ENCODE measurements around the gene SP4.

SP4 gene

DNA sequence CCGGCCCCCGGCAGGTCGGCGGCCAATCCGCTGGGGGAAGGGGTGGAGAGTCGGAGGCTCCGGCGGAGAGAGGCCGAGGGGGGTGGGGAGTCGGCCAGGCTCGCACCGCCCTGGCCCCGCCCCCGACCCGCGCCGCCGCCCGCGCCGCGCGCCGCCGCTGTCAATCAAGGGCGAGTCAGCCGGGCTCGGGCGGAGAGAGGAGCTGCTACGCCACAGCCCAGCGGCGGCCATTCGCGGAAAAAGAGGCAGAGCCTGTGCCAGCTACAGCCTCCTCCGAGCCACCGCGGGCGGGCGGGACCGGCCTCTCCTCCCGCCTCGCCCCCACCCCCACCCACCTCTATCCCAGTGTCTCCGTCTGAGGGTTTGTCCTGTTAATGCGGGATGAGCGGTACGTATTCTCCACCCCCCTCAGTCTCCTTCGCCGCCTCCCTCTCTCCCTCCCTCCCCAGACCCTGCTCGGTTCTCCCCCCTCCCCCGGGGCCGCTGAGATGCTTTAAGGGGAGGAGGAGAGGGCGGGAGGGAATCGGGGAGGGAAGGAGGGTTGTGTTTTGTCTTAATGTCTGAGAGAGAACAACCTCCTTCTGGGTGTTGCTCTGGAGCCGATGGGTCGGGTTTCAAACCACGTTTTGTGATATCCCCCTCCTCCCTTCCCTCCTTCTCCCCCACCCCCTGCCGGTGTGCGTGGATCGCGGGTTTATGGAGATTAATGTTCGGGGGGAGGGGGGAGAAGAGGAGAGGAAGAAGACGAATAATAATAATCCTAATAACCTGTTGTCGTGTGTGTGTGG, at the start of gene SP4:
Gene SP4, plus strand, starts transcription at position 213 of the 788 bp plus-strand sequence. Its CDS starts 169 bp downstream, at position 382.
- peak; percentile 94 for DNase-seq

DNA sequence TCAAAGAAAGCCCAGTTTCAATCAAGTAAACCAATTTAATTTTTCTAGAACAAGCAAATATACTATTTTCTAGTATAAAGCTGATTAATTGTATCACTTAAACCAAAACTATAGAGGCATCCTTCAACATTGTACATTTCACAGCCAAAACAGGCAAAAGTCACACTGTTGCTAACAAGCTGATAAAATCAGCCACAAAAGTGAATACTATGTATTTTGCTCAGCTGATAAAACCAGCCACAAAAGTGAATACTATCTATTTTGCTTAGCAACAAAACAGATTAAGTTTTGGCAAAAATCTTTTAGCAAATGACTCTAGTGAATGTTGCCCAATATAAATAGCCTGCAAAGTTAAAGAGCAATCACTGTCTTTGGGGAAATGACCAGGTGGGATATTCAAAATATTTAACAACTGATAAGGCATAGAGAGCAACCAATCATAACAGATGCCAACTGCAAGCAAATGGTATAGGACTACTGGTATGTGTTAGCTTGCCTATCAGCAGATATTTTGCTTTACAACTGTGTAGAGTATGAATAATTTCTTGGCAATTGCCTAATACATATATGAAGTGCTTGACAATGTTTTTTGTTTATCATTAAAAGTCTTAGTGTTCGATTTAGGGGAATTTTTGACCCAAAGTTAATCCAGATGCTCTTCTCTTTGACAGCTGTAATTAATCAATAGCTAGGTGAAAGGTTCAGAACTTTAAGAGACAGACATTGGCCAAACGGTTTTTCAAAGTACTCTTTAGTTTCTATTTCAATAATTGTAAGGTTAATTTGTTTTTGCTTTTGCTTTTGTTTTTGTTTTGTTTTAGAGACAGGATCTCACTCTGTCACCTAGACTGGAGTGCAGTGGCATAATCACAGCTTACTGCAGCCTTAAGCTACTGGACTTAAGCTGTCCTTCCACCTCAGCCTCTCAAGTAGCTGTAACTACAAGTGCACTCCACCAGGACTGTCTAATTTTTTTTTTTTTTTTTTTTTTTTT, 44.4 kb upstream of the SP4 start:
- DNase-seq = peak; percentile 8

DNA sequence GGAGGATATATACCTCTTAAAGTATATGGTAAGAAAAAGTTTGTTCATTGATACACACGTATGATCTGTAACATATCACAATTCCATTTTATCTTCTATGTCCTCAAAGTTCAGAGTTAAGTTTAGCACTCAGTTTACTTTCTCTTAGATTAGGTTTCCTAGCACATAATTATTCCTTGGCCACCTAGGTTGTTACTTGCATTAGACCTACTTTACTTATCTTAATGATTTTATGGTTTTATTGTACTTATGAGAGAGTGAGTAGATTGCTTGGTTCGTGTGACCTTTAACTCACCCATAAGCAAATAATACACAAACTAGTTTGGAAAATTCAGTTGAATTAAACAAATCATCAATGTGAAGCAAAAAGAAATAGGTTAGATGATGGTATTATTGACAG, 33.9 kb upstream of the SP4 start:
- DNase-seq = no peak

- DNase-seq = no peak
Observed at GRCh38 chr7:21401944-21402343, 25.9 kb upstream of the SP4 start.

GRCh38 chr7:21407796-21408480, 19.9 kb upstream of the SP4 start:
- DNase-seq = no peak

DNA sequence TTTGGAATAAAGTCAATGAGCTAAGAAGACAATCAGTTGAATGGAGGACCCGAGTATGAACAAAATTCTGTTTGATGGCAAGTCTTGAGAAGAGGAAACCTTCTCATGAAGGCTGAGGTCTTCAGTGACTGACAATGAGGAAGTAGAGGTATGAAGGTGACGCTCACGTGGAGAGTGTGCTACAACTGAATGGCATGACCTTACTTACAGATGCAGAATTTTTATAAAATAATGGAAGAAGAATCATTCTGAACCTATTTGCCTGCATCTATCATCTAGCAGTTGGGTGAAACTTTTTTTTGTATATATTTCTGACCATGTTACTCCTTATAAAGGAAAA, 19.4 kb upstream of the SP4 start:
- DNase-seq = no peak

DNA sequence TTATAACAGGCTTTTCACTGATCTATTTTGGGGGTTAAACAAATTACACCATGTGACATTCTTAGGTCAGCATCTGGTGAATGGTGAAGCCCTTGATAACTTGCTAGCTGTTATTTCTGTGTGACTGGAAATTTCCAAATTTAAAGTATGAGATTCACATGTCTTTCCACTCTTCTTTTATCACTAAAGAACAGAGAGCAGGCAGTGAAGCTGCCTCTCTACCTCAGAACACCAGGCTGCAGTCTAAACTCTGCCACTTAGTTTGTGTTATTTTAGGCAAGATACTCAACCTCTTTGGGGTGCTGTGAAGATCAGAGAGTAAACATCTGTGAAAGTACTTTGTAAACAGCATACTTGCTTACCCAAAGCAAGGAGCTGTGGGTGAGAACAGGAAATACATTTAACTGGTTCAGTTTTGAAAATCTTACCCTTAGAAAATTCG, 15.5 kb upstream of the SP4 start:
- DNase-seq = no peak

GRCh38 chr7:21412957-21413356, 14.9 kb upstream of the SP4 start:
- no peak for DNase-seq

DNA sequence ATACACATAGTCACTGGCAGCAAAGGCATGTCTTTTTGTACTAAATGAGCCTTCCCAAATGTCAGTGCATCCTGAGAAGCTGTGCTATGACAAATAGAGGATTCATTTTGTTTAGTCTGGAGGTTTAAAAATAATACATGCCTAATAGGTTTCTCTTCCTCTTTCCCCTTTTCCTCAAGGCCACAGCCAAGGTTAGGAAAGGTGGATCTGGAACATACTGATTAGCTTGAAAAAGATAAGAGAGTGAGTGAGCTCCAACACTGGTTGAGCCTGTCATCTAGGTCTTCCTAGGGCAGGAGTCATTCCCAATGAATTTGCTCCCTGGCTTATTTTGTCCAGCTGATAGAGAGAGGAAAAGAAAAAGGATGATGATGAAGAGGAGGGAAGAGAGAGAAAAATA, 14.4 kb upstream of the SP4 start:
- no peak for DNase-seq

DNA sequence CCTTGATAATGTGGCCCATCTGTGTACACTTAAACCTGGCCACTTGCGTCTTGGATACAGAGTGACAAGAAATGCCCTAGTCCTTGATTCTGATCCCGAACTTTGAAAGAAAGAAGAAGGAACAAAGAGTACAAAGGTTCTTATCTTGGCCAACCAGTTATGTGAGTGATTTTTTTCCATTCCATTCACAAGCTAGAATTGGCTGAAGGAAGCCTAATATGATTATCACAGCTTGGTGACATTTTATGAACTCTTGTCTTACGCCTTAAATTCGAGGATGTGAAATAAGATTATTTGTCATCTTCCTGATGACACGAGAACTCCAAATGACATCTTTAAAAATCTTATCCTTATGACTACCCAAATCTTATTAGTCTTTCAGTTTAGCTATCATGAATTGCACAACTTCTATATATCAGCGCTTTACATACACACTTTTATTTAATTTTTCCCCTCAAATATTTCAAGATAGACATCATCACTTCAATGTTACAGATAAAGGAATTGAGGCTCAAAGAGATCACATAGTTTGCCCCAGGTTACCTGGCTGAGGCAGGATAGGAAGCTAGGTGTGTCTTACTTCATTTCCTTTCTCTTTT, 13.0 kb upstream of the SP4 start:
- DNase-seq = no peak

DNA sequence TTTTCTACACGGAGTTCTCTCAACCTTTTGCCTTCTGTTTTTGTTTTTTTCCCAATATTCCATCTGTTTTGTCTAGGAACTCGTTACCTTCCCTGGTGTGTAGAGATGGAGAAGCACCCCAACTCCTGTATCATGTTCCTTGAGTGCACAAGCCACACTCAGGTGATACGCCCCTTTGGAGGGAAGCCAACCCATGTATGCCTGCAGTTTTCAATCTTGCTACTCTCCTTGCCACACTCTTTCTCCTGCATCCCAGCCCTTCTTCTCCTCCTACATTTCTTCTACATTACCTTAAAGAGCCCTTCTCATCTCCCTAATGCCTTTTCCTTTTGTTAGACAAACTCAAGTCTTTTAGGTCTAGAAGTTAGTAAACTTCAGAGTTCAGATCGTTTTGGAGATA, 10.2 kb upstream of the SP4 start:
- no peak for DNase-seq

GRCh38 chr7:21422751-21423150, 5.1 kb upstream of the SP4 start:
- no peak for DNase-seq

GRCh38 chr7:21425290-21425689, 2.6 kb upstream of the SP4 start:
- no peak for DNase-seq

DNA sequence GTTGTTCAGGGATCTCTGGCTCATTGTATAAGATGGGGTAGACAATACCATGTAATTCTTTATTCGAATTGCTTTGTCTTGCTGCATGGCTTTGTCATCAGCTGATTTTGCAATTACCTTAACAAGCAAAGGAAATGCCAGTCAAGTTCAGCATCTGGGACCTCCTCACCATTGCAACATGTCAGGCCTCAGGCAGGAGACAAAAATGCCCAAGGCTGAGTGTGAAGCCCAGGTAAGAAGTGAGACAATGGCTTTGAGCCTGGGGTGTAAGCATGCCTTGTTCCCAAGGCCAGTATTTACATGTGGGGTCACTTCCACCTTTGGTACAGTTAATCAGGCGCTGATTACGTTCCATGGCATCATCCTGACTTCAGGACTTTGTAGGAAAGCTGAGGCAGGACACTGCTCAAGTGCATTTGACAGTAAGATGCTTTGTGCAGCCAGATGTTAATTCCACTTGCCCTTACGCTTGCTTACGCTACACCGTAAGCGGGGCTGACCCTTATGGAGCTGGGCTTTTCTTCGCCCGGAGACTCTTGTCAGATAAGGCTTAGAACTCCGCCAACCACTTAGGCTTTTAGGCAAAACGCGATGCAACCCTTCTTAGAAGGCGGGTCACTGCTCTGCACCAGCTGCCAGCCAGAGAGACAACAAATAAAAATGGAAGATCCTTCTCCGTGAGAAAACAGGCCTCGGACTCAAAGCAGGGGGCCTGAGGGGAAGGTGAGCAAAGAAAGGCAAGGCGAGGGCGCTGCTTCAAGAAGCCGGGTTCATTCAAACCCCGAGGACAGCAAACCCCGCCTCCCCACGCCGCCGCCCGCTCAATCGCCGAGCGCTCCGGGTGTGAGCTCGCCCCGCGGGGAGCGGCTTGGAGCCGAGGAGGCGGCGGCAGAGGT, 1.3 kb upstream of the SP4 start:
- peak; percentile 46 for DNase-seq

- DNase-seq = peak; percentile 98
Observed at GRCh38 chr7:21427182-21427870, 557 bp upstream of the SP4 start.

- DNase-seq = no peak
Observed at GRCh38 chr7:21428659-21428941, 717 bp downstream of the SP4 start.

DNA sequence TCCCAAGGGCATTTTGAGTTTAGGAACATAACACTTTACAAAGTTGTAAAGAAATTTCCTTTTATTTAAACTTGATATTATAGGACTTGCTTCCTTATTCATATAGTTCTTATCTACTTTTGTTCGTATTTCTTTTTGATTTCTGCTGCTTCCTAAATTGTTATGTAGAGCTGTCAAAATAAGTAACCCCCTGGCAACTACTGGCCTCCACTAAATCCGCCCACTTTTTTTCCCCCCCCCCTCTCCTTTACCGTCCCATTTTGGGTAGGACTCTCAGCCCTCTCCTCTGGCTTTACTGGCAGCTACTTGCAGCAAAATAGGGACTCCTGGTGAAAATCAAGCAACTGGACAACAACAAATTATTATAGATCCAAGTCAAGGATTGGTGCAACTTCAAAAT, 1.1 kb downstream of the SP4 start:
- no peak for DNase-seq

- no peak for DNase-seq
Observed at GRCh38 chr7:21429786-21430574, 2.1 kb downstream of the SP4 start.

DNA sequence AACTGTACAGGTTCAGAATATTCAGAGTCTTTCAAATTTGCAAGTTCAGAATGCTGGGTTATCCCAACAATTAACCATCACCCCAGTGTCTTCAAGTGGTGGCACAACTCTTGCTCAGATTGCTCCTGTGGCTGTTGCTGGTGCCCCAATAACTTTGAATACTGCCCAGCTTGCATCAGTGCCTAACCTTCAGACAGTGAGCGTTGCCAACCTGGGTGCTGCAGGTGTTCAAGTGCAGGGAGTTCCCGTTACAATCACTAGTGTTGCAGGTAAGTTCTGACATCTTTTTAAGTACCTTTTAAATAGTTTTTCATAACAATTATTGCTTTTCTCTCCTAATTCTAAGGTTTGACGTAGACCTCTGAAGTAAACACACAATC, 2.7 kb downstream of the SP4 start:
- no peak for DNase-seq

DNA sequence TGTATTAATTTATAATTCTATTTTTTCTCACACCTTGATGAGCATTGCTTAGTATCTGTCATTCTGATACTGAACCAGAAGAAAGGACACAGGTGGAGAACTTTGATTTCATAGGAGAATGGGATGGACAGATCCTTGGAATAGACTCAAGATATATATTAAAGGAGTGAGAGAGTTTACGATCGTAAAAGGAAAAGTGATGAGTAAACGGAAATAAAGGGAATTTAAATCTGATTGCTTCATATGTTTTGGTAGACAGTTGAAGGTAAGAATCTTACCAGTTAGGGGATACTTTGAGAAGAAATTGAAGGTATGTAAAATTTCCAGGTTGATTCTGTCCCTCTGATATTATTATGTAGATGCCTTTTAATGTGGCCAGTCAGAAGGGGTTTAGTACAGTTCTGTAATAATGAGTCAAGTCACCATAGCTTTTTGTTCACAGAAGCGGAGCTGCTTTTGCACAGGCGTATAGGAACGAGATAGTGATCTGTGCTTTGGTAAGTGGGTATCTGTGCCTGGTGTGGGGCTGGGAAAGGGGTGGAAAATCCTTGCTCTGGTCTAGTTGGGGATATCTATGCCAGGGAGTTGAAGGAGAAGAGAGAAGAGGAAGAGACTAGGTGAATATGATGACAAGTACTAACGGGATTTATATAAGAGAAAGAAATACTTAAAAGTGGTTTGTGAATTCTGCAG, 15.4 kb downstream of the SP4 start:
- DNase-seq = no peak
